NCI-H2196 (cell line): ENCODE measurements around the gene KRT33A.

Source experiments
- DNase-seq: peaks from one replicate; lab custom pipeline; 2025; ENCODE audit not compliant: unreplicated experiment; lab: John Stamatoyannopoulos, UW

The KRT33A gene

DNA sequence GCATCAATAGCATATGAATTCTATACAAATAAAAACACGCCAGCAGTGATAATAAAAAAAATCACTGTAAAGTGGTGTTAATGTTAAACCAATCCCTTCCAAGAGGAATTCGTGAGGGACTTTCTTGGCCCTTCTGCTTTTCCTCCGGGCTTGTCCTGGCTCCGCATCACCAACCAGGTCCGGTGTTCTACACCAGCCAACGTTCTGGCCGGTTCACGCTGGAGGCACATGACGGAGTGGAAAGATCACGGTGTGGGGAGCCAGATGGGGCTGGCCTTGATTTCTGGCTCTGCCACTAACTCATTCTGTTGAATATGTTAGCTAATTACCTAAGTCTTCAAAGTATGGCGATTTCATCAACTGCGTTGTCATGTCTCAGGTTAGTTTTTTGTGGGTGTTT lies 46.5 kb downstream of the KRT33A start:
- DNase-seq: no peak

DNA sequence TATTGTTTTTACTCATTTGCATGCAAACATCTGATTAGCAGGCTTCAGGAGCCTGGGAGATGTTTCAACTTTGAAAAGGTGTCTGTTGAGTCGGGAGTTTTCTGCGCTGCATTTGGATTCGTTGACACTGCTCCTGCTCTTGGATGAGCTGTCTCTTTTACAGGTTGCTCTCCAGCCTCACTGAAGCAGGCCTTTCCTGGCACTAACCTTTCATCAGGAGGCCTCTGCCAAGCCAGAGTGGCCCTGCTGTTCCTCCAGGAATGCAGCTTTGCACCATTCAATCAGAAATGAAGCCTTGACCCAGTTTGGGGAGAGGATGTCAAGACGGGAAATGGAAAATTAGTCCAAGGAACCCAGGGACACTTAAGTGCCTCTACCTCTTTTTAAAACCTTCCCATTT lies 47.6 kb downstream of the KRT33A start:
- no peak for DNase-seq

DNA sequence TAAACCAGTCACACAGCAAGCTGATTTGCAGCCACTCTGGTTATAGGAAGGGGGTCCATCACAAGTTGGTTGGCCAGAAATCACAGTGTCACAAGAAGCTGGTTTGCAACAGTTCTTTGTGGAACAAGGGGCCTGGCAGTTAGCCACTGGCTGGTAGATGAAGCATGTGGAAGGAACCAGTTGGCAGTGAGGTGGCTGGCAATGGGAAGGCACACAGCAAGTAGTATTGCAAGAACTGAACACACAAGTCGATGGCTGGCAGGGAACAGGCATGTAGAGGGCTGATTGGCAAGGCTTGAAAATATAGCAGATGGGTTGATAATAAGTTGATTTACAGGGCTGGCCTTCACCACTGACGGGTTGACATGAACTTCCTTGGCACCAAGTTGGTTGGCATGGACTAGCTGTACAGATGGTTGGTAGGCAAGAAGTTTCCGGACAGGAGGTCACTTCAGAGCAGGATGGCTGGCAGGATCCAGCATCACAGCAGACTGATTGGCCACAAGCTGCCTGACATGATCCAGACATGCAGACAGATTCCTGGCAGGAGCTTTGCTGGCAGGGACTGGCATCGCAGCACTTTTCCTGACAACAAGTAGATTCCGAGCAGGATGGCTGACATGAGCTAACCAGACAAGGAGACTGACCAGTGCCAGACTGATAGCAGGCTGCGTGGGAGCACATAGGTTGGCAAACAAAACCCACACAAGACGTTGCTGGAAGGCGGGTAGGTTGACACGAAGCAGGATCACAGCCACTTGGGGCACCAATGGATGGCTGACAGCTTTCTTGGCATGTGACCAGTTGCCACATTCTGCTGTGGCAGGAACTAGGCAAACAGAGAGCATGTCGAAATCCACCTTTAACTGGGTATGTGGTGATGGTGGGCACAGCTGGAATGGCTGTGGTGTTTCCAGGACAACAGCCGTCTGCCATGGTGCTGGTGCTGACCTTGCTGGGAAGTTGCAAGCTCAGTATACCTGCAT lies 48.4 kb downstream of the KRT33A start, which contains the start of gene KRTAP29-1:
Gene KRTAP29-1 (minus strand): TSS at position 936 of the 986 bp plus-strand sequence. CDS start 0 bp downstream, at position 936.
- no peak for DNase-seq

DNA sequence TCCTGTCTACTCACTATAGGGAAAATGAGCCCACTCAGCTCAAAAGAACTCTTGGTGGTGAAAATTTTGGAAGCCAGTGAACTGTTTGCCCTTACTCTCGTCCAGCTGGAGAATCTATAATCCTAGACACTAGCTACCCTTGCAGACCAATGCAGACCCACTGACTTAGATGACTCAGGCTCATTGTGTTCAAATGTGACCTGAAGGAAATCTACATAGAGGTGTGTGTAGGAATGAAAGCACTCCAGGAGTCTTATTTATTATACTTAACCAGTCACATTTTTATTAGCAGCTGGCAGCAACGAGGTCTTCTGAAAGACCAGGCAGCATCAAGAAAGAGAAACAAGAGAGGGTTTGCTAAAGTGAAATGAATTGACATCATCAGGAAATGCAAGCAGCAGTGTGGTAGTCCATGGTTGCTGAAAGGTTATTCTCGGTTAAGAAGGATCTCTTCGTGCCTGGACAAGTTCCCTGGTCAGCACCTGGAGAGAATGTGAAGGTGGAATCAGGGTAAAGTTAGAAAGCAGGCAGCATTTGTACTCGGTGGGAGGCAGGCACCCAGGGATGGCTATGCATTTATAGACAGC lies 49.3 kb downstream of the KRT33A start:
- no peak for DNase-seq

DNA sequence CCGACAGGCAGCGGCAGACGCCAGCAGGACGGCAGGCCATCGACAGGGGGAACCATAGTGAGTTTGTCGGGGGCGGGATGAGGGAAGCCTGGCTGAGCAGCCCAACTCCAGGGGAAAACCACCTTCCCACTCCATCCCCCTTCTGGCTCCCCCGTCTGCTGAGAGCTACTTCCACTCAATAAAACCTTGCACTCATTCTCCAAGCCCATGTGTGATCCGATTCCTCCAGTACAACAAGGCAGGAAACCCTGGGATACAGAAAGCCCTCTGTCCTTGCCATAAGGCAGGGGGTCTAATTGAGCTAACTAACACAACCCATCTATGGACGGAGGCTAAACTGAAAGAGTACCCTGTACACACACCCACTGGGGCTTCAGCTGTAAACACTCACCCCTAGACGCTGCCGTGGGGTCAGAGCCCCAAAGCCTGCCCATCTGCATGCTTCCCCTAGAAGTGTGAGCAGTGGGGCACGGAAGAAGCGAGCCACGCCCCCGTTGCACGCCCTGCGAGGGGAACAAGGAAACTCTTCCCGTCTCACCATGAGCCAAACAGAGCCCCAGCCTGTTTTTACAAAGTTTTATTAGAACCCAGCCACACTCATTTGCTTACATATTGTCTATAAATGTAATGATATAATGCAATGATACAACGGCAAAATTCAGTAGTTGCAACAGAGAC lies 52.0 kb downstream of the KRT33A start:
- no peak for DNase-seq

DNA sequence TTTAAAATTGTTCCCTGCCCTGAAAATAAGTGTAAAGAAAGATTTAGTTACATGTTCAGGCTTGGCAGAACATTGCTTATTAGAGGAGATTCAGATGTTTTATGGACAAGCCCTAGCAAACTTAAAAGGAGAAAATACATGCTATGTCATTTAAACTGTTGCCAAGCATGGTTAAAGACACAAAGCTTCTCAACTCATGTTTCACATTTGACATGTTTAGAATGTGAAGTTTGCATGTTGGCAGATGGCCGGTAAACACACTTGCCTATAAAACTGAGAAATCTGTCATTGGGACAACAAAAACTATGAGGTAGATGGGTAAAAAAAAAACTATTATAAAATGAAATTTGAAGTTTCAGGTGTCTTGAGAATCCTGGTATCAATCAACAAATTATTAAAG lies 53.8 kb downstream of the KRT33A start:
- DNase-seq: no peak
